IMR-90 (cell line): ENCODE measurements around the gene FCRLB. TPM values are rescaled to one million over a fixed set of nuclear protein-coding genes. Genes with fewer than 3 reads are reported as not detected.

ENCODE experiments used
- ATAC-seq: fragments of 200-7000 bp; cut with Tn5 transposase; 2 replicates; pipeline ENCODE4 v1.9.1; 2020; ENCODE audit warnings: low read depth, mild to moderate bottlenecking, moderate library complexity
- BruUV-seq: library from RNA; stranded (reverse); fragments of 400-500 nt; replicated peaks from 2 replicates; lab custom pipeline; 2021; lab: Mats Ljungman, UMichigan
- CTCF ChIA-PET: fragments of 300-600 bp; formaldehyde crosslinking; extraction: SDS; loops from one replicate; lab custom pipeline; 2021; ENCODE audit warnings: antibody characterized with exemption; lab: Yijun Ruan, JAX
- POLR2A ChIA-PET: fragments of 300-600 bp; sonication (Branson Sonifier 250); formaldehyde crosslinking; loops from one replicate; lab custom pipeline; 2022; ENCODE audit warnings: antibody characterized with exemption; ENCODE audit not compliant: unreplicated experiment; lab: Charles Lee
- DNase-seq: peaks from one replicate; pipeline ENCODE4 v3.0.0; 2013
- H2AFZ ChIP-seq: replicated peaks from 2 replicates; pipeline ENCODE3; 2013; ENCODE audit warnings: low read length, mild to moderate bottlenecking; ENCODE audit not compliant: poor library complexity
- H2AK5ac ChIP-seq: 2 replicates; pipeline ENCODE4 v1.6.1; 2013; ENCODE audit warnings: low read depth, low read length, inconsistent platforms
- H2AK9ac ChIP-seq: replicated peaks from 2 replicates; pipeline ENCODE3; 2013; ENCODE audit warnings: mild to moderate bottlenecking, low read depth, low read length, moderate library complexity; ENCODE audit not compliant: poor library complexity
- H2BK120ac ChIP-seq: 2 replicates; pipeline ENCODE4 v1.6.1; 2013; ENCODE audit warnings: low read depth, low read length, inconsistent platforms
- H2BK15ac ChIP-seq: 3 replicates; pipeline ENCODE4 v1.6.1; 2013; ENCODE audit warnings: low read depth, low read length, inconsistent platforms
- H2BK20ac ChIP-seq: 2 replicates; pipeline ENCODE4 v1.6.1; 2013; ENCODE audit warnings: low read depth, mild to moderate bottlenecking, inconsistent platforms, low read length, moderate library complexity
- H2BK5ac ChIP-seq: 2 replicates; pipeline ENCODE4 v1.6.1; 2013; ENCODE audit warnings: mild to moderate bottlenecking, low read depth, low read length, inconsistent platforms; ENCODE audit not compliant: poor library complexity, severe bottlenecking
- H3K14ac ChIP-seq: replicated peaks from 2 replicates; pipeline ENCODE4 v1.6.1; 2013; ENCODE audit warnings: low read depth, low read length, inconsistent platforms
- H3K18ac ChIP-seq: 2 replicates; pipeline ENCODE4 v1.6.1; 2013; ENCODE audit warnings: low read depth, low read length, control low read depth
- H3K23ac ChIP-seq: 2 replicates; pipeline ENCODE4 v1.6.1; 2013; ENCODE audit warnings: low read depth, low read length, inconsistent platforms
- H3K27ac ChIP-seq: 2 replicates; pipeline ENCODE4 v1.5.1; 2013; ENCODE audit warnings: mild to moderate bottlenecking, control low read depth, low read length; ENCODE audit not compliant: insufficient read depth
- H3K27me3 ChIP-seq: 2 replicates; pipeline ENCODE4 v1.6.1; 2013; ENCODE audit warnings: low read length; ENCODE audit not compliant: control insufficient read depth, insufficient read depth
- H3K36me3 ChIP-seq: 2 replicates; pipeline ENCODE4 v1.6.1; 2013; ENCODE audit warnings: low read length, mixed read lengths; ENCODE audit not compliant: control insufficient read depth, insufficient read depth
- H3K4ac ChIP-seq: 2 replicates; pipeline ENCODE4 v1.6.1; 2013; ENCODE audit warnings: low read depth, low read length, inconsistent platforms
- H3K4me1 ChIP-seq: 2 replicates; pipeline ENCODE4 v1.6.1; 2013; ENCODE audit warnings: low read length, mixed read lengths; ENCODE audit not compliant: control insufficient read depth, insufficient read depth
- H3K4me2 ChIP-seq: 2 replicates; pipeline ENCODE4 v1.6.1; 2013; ENCODE audit warnings: low read depth, mild to moderate bottlenecking, control low read depth, low read length, moderate library complexity
- H3K4me3 ChIP-seq: 2 replicates; pipeline ENCODE4 v1.5.1; 2013; ENCODE audit warnings: low read depth, mild to moderate bottlenecking, control low read depth, low read length, moderate library complexity; ENCODE audit not compliant: insufficient read depth
- H3K56ac ChIP-seq: 2 replicates; pipeline ENCODE4 v1.6.1; 2013; ENCODE audit warnings: low read length, inconsistent platforms; ENCODE audit not compliant: insufficient read depth; ENCODE audit errors: extremely low read depth
- H3K79me1 ChIP-seq, 2 experiments: 2 replicates each; pipeline ENCODE4 v1.6.1; 2013; ENCODE audit warnings: low read length in 2 of 2, inconsistent platforms in 1 of 2, low read depth in 1 of 2
- H3K9ac ChIP-seq: 2 replicates; pipeline ENCODE4 v1.6.1; 2013; ENCODE audit warnings: low read depth, low read length, control low read depth
- H3K9me1 ChIP-seq: 2 replicates; pipeline ENCODE4 v1.6.1; 2013; ENCODE audit warnings: low read length, inconsistent platforms; ENCODE audit not compliant: insufficient read depth
- H3K9me3 ChIP-seq: 2 replicates; pipeline ENCODE4 v1.6.1; 2013; ENCODE audit warnings: low read length; ENCODE audit not compliant: control insufficient read depth, insufficient read depth
- H4K20me1 ChIP-seq: 2 replicates; pipeline ENCODE4 v1.6.1; 2013; ENCODE audit warnings: low read length, inconsistent platforms; ENCODE audit not compliant: insufficient read depth
- H4K5ac ChIP-seq: 2 replicates; pipeline ENCODE4 v1.6.1; 2013; ENCODE audit warnings: mild to moderate bottlenecking, low read depth, low read length, control low read depth
- H4K8ac ChIP-seq, 2 experiments: 2 replicates each; pipeline ENCODE4 v1.6.1; 2013; ENCODE audit warnings: low read depth in 2 of 2, low read length in 2 of 2, control low read depth in 1 of 2, inconsistent platforms in 1 of 2
- H4K91ac ChIP-seq: 2 replicates; pipeline ENCODE4 v1.6.1; 2013; ENCODE audit warnings: low read depth, low read length, inconsistent platforms; ENCODE audit not compliant: insufficient read depth
- BHLHE40 ChIP-seq: fragments of 150-350 bp; IDR thresholded peaks from 2 replicates; pipeline ENCODE4 v1.6.1; 2016; ENCODE audit warnings: mild to moderate bottlenecking, low read depth, low read length
- CEBPB ChIP-seq: IDR thresholded peaks from 2 replicates; pipeline ENCODE4 v1.6.1; 2012; ENCODE audit warnings: low read depth, low read length, improper control_type of control experiment
- ELK1 ChIP-seq: fragments of 150-350 bp; IDR thresholded peaks from 2 replicates; pipeline ENCODE4 v1.6.1; 2016; ENCODE audit warnings: low read depth, mild to moderate bottlenecking, low read length, moderate library complexity, borderline replicate concordance
- MAFK ChIP-seq: IDR thresholded peaks from 2 replicates; pipeline ENCODE4 v1.6.1; 2012; ENCODE audit warnings: low read depth, low read length, improper control_type of control experiment
- MXI1 ChIP-seq: IDR thresholded peaks from 2 replicates; pipeline ENCODE4 v1.6.1; 2012; ENCODE audit warnings: low read depth, mild to moderate bottlenecking, low read length, moderate library complexity, borderline replicate concordance
- NFE2L2 ChIP-seq: fragments of 150-350 bp; IDR thresholded peaks from 2 replicates; pipeline ENCODE4 v1.6.1; 2016; ENCODE audit warnings: low read depth, mild to moderate bottlenecking, low read length
- SMC3 ChIP-seq: fragments of 150-350 bp; IDR thresholded peaks from 2 replicates; pipeline ENCODE4 v1.6.1; 2016; ENCODE audit warnings: low read depth, mild to moderate bottlenecking, antibody characterized with exemption, low read length, moderate library complexity
- USF2 ChIP-seq: fragments of 150-350 bp; IDR thresholded peaks from 2 replicates; pipeline ENCODE4 v1.6.1; 2017; ENCODE audit warnings: mild to moderate bottlenecking, antibody characterized with exemption, low read length, low read depth
- WGBS, 2 experiments: methylation state at CpG; one replicate each; pipeline versions ENCODE4 v1.1.5 to v1.1.7; 2013; ENCODE audit warnings: missing lambda C conversion rate in 2 of 2; ENCODE audit not compliant: insufficient read length in 1 of 2; ENCODE audit errors: extremely low coverage in 2 of 2; 5-methylcytosine and 5-hydroxymethylcytosine counted together
- dilution Hi-C: fragments of 300-500 bp; cut with HindIII; formaldehyde crosslinking; loops from one replicate; pipeline ENCODE4 v1.14.3; 2018; ENCODE audit warnings: low sequenced_read_pairs; ENCODE audit not compliant: unreplicated experiment
- in situ Hi-C: fragments of 300-500 bp; cut with MboI; formaldehyde crosslinking; loops from 3 replicates; pipeline ENCODE4 v1.14.3; 2019; ENCODE audit warnings: low sequenced_read_pairs, inconsistent platforms, mixed read lengths
- intact Hi-C: fragments of 100-400 bp; cut with micrococcal nuclease; formaldehyde crosslinking; loops from 2 replicates; pipeline ENCODE4 v1.10.0; 2022
- polyA plus RNA-seq, 3 experiments: library from polyadenylated mRNA; depleted of rRNA; stranded (reverse); fragments of >200 nt; gene quantifications; 2 replicates each; pipeline ENCODE4 v1.2.3, GENCODE V29; 2012; ENCODE audit warnings: low replicate concordance in 1 of 3
- total RNA-seq: library from RNA; depleted of rRNA; stranded (reverse); fragments of >200 nt; gene quantifications from 2 replicates; pipeline ENCODE4 v1.2.3, GENCODE V29; 2012

Gene FCRLB
- total and polyA plus RNA-seq, 2 of the 4 experiments (the other 2 are of a cell fraction), result 0.90 to 2.2 TPM

- CTCF ChIA-PET, result no interaction called here
- Histone ChIP-seq H3K27me3 (no peaks in the 10 kb centered on the region), H2AK9ac (no peak overlapping the region), H2BK120ac (no peak overlapping the region; the same call in 1 of the 2 replicates), H2AK5ac (peak overlapping the region; percentile 28; the same call in 1 of the 2 replicates), H3K9me3 (no peaks in the 10 kb centered on the region), H4K20me1 (no peaks in the 10 kb centered on the region), H3K18ac (no peak overlapping the region), H3K9me1 (peaks cover 22% of the 10 kb centered on the region), H3K4ac (no peak overlapping the region), H3K36me3 (no peaks in the 10 kb centered on the region), H4K5ac (no peak overlapping the region), H2BK15ac (0 out of 3 replicates have a peak overlapping the region, but pooled peaks have one; percentile 7), H2AFZ (peak overlapping the region; percentile 37), H3K23ac (no peak overlapping the region), H3K79me1 (peaks cover 3 to 13% of the 10 kb centered on the region in 2 experiments; a peak in 1 of 4 replicates), H3K4me1 (peaks cover 2% of the 10 kb centered on the region), H4K91ac (no peak overlapping the region), H3K4me3 (no peak overlapping the region), H2BK20ac (no peak overlapping the region), H2BK5ac (no peak overlapping the region), H3K56ac (no peak overlapping the region), H3K27ac (no peak overlapping the region), H3K9ac (no peak overlapping the region), H3K14ac (no peak overlapping the region), H3K4me2 (no peak overlapping the region), H4K8ac (no peak overlapping the region)
- ATAC-seq (no peak), DNase-seq (no peak)
- no TSS peak for BruUV-seq
- dilution Hi-C loops, result no loop called here
- POLR2A ChIA-PET, result no interaction called here
- 86% methylated on average over 1 of the region's 8 CpGs; no CpG with 5 or more reads in 1 of the 2 experiments for WGBS, 2 experiments
- TF ChIP-seq MAFK, result no peak
- no peak for TF ChIP-seq MXI1
- no peak for TF ChIP-seq ELK1
- TF ChIP-seq CEBPB, result no peak
- TF ChIP-seq SMC3, result no peak
- TF ChIP-seq USF2, result no peak
- TF ChIP-seq BHLHE40, result no peak
- no peak for TF ChIP-seq NFE2L2
- in situ Hi-C loops, result no loop called here
- intact Hi-C loops, result no loop called here
Measured at GRCh38 chr1:161723459-161724141, 2.3 kb downstream of the FCRLB start.
